Prostate gland (tissue), 2 donors: ENCODE results near the gene HPS1.

Experiments
- CTCF ChIP-seq, 4 experiments: fragments of 200-600 bp in 2 of 4; fragments of 450-650 bp in 2 of 4; sonication (generic) in 2 of 4; IDR thresholded peaks; 1 replicate in 3 of 4; 2 replicates in 1 of 4; pipeline ENCODE4 v1.5.1; 2016 to 2019; ENCODE audit warnings: antibody characterized with exemption in 4 of 4, mild to moderate bottlenecking in 2 of 4, moderate library complexity in 2 of 4
- POLR2A ChIP-seq: fragments of 450-650 bp; IDR thresholded peaks from one replicate; pipeline ENCODE4 v1.6.1; 2016; ENCODE audit warnings: antibody characterized with exemption, mild to moderate bottlenecking

- TF ChIP-seq POLR2A: no peak
- TF ChIP-seq CTCF (IDR thresholded peaks at IDR 0.05): no peak
Measured at GRCh38 chr10:98416606-98417388, 29.9 kb downstream of the HPS1 start.
